HS-27A (cell line): Measurements from ENCODE around the gene TSPOAP1.
A peak's percentile ranks its signal among the peaks of the same experiment; 100 is the strongest.
"Not testable (repeated sequence)": the region's sequence is repeated elsewhere in the genome, so short reads cannot be mapped to it uniquely, and the experiment has no call there.

ENCODE experiments used
- DNase-seq: peaks from one replicate; pipeline ENCODE4 v3.0.0-alpha.2; 2012; ENCODE audit warnings: low read depth, missing footprints

The TSPOAP1 gene

GRCh38 chr17:58360296-58361063 lies 31.9 kb upstream of the TSPOAP1 start:
- no peak for DNase-seq

- no peak for DNase-seq
Observed at GRCh38 chr17:58358408-58359172, 30.0 kb upstream of the TSPOAP1 start.

GRCh38 chr17:58357312-58358297 lies 29.0 kb upstream of the TSPOAP1 start:
- no peak for DNase-seq

GRCh38 chr17:58356231-58356630 lies 27.6 kb upstream of the TSPOAP1 start:
- DNase-seq = no peak

- DNase-seq = no peak
Observed at GRCh38 chr17:58354541-58355216, 26.1 kb upstream of the TSPOAP1 start.

- DNase-seq = no peak
Observed at GRCh38 chr17:58353389-58353825, 24.8 kb upstream of the TSPOAP1 start.

GRCh38 chr17:58352596-58353388 lies 24.2 kb upstream of the TSPOAP1 start:
- DNase-seq = peak; percentile 34

- peak; percentile 73 for DNase-seq
Observed at GRCh38 chr17:58351831-58352595, 23.4 kb upstream of the TSPOAP1 start, which contains the start of gene SUPT4H1. Gene SUPT4H1, minus strand, starts transcription at chr17:58352201. Its CDS starts 66 bp downstream, at chr17:58352135.

GRCh38 chr17:58351182-58351581 lies 22.6 kb upstream of the TSPOAP1 start:
- DNase-seq = no peak

- no peak for DNase-seq
Observed at GRCh38 chr17:58348038-58348437, 19.4 kb upstream of the TSPOAP1 start.

GRCh38 chr17:58345500-58345899 lies 16.9 kb upstream of the TSPOAP1 start:
- DNase-seq = no peak

GRCh38 chr17:58344791-58345157 lies 16.2 kb upstream of the TSPOAP1 start:
- DNase-seq = no peak

GRCh38 chr17:58344047-58344790 lies 15.6 kb upstream of the TSPOAP1 start:
- no peak for DNase-seq

- no peak for DNase-seq
Observed at GRCh38 chr17:58343131-58343530, 14.5 kb upstream of the TSPOAP1 start.

GRCh38 chr17:58341861-58342475 lies 13.4 kb upstream of the TSPOAP1 start:
- DNase-seq = no peak

- not testable (repeated sequence) for DNase-seq
Observed at GRCh38 chr17:58341136-58341860, 12.7 kb upstream of the TSPOAP1 start.

GRCh38 chr17:58340405-58340876 lies 11.8 kb upstream of the TSPOAP1 start:
- DNase-seq = no peak
